ENCODE data around the gene CISD3. TPM values are rescaled to one million over a fixed set of nuclear protein-coding genes. Genes with fewer than 3 reads are reported as not detected.
A peak's percentile ranks its signal among the peaks of the same experiment; 100 is the strongest.

CISD3 gene, protein sequence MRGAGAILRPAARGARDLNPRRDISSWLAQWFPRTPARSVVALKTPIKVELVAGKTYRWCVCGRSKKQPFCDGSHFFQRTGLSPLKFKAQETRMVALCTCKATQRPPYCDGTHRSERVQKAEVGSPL
- 1.6 TPM for total RNA-seq

DNA sequence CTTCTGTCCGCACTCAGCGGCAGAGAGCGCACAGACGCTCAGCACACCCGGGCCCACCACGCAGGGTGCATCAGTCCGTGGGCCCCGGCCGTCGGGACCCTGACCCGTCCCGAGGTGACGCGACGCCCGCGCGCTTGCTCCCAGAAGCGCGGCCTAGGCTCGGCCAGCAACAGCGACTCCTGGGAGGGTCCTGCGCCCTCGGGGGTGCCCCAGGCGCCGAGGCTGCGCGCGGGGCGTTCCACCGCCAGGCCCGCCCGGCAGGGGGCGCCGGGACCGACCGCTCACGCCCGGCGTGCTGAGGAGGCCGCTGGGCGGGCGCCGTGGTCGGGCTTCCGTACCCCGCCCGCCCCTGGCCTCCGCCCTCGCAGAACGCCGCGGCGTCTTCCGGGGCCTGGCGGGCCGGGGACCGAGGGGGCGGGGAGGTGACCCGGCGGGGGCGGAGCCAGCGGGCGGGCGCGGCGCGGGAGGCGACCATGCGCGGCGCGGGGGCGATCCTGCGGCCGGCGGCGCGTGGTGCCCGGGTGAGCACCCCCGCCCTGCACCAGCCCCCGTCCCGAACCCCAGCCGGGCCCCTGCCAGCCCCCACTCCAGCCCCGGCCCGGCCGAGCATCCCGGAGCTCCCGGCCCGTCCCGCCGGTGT lies at the start of gene CISD3:
Gene CISD3 (plus strand): TSS at position 456 of the 640 bp plus-strand sequence. CDS start 18 bp downstream, at position 474.
- peak; percentile 68 for DNase-seq

DNA sequence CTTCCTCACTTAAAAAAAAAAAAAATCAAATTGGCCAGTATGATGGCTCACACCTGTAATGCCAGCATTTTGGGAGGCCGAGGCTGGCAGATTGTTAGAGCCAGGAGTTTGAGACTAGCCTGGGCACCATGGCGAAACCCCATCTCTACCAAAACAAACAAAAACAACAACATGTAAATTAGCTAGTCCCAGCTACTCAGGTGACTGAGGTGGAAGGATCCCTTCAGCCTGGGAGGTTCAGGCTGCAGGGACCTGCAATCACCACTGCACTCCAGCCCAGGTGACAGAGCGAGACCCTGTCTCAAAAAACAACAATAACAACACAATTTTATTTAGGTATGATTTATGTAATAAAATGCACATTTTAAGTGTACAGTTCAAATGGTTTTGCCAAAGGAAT lies 49.0 kb upstream of the CISD3 start:
- DNase-seq = no peak

DNA sequence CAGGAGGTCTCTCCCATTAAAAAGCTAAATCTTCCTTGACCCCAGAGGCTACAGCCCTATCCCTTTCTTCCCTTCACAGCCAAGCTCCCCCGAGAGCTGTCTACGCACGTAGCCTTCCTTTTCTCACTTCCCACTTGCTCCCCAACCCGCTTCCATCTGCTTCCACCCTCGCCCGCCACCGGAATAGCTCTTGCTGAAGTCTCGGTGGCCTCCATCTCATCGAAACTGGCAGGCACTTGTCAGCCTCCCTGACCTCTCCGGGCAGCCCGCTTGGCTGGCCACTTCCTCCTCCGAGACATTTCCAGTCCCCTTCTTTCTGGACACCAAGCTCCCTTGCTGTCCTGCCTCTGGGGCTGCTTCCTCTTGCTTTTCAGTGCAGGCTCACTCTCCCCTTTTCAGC lies 44.6 kb upstream of the CISD3 start:
- no peak for DNase-seq

DNA sequence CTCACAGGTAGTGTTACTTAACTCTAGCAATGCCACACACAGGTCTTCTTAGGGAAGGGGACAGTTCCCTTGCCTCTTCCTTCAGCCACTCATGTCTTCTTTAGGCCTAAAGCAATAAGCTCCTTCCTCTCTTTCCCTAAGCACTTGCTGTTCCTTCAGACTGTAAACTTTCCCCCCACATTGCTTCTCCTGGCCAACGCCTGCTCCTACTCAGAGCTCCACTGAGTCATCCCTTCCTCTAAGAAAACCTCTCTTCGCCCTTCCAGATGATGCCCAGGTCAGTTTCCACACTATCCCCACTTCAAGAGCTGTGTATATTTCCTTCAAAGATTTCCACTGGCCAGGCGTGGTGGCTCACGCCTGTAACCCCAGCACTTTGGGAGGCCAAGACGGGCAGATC lies 42.9 kb upstream of the CISD3 start:
- no peak for DNase-seq

GRCh38 chr17:38690386-38690785 lies 39.8 kb upstream of the CISD3 start:
- peak; percentile 42 for DNase-seq

DNA sequence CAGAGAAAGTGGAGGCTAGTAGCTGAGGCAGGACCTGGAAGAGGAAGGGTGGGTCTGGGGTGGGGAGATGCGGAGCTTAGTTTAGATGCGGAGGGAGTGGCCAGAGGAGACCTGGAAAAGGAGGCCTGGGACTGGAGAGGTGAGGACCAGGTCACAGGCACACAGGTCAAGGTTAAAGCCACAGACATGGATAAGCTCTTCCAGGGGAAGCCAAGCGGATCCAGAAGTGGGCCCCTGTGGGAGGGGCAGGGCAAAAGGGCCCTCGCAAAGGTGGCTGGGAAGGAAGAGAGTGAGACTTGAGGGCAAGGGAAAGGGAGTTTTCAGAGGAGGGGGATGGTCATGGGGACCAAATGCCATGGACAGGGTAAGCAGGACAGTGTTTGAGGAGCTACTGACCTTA lies 39.0 kb upstream of the CISD3 start:
- no peak for DNase-seq

GRCh38 chr17:38693700-38694329 lies 36.3 kb upstream of the CISD3 start:
- peak; percentile 81 for DNase-seq

GRCh38 chr17:38697061-38697820 lies 32.9 kb upstream of the CISD3 start:
- no peak for DNase-seq

DNA sequence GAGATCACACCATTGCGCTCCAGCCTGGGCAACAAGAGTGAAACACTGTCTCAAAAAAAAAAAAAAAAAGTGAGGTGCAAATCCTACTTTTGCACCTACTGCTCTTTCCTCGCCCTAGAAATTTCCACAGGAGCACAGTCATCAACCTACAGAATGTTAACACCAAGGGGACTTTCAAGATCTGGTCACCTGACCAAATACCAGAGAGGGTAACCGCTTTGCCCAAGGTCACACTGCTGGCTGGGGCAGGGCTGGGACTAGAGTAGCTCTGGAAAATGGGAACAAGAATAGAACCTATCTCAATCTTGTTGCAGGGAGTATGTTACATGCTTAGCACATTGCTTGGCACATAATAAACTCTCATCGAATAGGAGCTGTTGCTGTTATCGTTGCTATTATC lies 31.4 kb upstream of the CISD3 start:
- DNase-seq = no peak

GRCh38 chr17:38701504-38702165 lies 28.5 kb upstream of the CISD3 start:
- no peak for DNase-seq

- DNase-seq = peak; percentile 79
Measured at GRCh38 chr17:38702166-38702915, 27.8 kb upstream of the CISD3 start.

- DNase-seq = no peak
Measured at GRCh38 chr17:38702916-38703741, 27.0 kb upstream of the CISD3 start.

DNA sequence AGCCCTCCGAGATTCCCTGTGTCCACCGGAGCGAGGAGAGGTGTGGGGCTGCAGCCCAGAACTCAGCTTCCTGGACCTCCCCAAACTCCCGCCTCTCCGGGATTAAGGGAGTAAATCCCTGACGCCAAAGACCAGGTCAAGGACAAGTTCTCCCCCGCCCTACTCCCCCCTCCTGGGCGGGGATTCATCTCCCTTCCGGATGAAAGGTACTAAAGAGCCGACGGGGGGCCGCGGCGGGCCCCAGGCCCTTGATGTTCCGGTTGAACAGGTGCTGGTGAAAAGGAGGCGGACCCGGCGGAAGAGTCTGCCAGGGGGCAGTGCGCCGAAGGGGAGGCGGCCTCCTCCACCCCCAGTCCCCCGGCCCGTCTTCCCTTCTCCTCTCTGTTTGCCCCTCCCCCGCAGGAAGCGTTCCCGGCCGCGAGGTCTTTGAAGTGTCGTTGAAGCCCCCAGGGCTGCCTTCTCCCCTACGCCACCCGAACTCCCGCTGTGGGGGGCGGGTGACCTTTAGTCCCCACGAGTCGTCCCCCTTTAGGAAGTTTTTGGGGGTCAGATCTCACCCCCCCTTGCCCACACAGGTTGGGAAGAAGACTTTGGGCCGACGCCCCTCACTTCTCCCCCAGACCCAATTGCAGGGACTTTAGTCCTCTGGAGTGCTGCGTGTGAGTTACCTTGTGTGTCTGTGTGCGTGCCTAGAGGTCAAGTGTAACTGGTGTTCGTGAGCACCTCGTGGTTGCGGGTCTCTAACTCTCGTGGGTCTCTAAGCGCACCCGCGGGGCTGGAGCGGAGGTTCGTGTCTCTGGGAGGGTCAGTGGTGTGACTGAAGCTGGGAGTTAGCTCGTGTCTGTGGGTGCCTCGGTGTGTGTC lies 26.2 kb upstream of the CISD3 start:
- no peak for DNase-seq

DNA sequence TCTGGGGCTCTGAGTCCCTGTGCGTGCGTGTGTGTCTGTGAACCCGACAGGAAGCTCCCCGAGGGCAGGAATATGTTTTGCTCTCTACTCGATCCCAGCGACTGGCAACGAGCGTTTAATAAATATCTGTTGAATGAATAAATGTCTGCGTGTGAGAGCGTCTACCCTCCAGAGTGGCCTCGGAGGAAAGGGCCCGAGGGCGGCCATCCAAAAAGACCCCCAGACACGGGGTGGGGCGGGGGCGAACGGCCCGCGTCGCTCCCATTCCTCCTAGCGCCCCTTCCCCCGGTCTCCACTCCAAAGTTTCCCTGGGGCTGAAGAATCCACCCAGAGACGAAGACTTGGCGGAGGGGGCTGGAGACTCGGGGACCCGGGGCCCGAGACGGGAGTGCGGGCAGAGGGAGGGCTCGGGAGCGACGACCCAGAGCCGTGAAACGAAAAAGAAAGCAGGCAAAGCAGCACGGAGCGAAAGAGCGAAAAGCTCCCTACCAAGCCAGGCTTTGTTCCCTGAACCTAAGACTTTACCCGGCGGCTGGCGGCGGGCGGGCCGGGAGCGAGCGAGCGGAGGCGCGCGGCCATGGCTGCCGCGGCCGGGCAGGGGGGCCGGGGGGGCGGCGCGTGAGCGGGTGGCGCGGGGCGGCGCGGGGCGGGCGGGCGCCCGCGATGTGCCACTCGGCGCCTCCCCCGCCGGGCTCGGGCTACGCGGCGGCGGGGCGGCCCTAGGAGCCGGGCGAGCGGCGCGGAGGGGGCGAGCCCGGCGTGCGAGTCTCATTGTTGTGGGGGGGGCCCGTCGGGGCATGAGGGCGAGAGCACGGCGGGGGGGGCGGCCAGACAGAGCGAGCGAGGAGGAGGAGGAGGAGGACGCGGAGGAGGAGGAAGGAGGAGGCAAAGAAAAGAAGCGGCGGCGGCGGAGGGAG lies 25.3 kb upstream of the CISD3 start, which contains the start of gene MLLT6:
Gene MLLT6 (plus strand): TSS at position 668 of the 917 bp plus-strand sequence. CDS start 360 bp downstream, outside the sequence.
- DNase-seq = peak; percentile 67

GRCh38 chr17:38705523-38705802 lies 24.7 kb upstream of the CISD3 start:
- no peak for DNase-seq

GRCh38 chr17:38705803-38706504 lies 24.2 kb upstream of the CISD3 start:
- DNase-seq = peak; percentile 34

DNA sequence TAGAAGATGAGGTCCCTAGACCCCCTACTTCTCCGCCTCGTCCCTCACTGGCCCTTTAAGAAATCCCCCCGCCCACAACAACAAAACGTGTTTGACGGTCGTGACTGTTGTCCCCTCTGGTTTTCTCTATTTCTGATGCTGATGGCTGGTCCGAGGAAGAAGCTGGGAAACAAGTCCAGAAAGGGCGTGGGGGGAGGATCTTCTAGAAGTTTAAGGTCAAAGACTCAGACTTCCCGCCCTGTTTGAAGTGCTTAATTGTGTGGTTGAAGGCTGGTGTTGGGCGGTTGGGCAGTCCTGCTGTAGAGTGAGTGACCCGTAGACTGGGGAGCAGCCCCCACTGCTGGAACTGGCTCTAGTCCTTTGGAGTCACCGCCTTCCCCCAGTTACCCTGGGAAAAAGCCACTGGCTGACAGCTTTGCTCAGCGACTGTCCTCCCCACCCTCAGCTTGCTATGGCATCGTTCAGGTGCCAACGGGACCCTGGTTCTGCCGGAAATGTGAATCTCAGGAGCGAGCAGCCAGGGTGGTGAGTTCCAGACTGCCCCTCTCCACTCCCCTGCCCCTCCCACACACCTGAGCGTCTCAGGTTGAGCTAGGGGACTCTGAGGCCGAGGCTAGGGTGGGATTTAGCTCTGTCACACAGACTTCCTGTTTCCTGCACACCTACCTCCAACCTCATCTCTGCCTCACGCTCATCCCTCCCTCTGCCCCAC lies 23.5 kb upstream of the CISD3 start:
- DNase-seq = no peak
